ENCODE measurements around the gene GIMAP6. TPM values are rescaled to one million over a fixed set of nuclear protein-coding genes. Genes with fewer than 3 reads are reported as not detected.

GIMAP6 gene
- total and polyA plus RNA-seq, 2 of the 4 experiments (the other 2 are of a cell fraction): not detected

- Histone ChIP-seq H2AK5ac (ENCODE audit: low read depth, low read length) (no peak overlapping the region), H2AK9ac (replicated peaks; ENCODE audit: low read depth, low read length, poor library complexity) (no peak overlapping the region), H2BK120ac (ENCODE audit: low read depth, low read length) (no peak overlapping the region), H3K4me3 (ENCODE audit: insufficient read depth, low read depth, low read length) (no peak overlapping the region), H3K36me3 (ENCODE audit: control insufficient read depth, insufficient read depth, low read length) (no peaks in the 10 kb centered on the region), H2AFZ (replicated peaks; ENCODE audit: low read length, poor library complexity) (no peak overlapping the region), H2BK5ac (ENCODE audit: low read depth, low read length, poor library complexity, severe bottlenecking) (no peak overlapping the region), H3K4me1 (ENCODE audit: control insufficient read depth, insufficient read depth, low read length) (no peaks in the 10 kb centered on the region), H4K91ac (ENCODE audit: insufficient read depth, low read depth, low read length) (no peak overlapping the region), H3K56ac (ENCODE audit: extremely low read depth, insufficient read depth, low read length) (no peak overlapping the region), H3K18ac (ENCODE audit: low read depth, low read length) (no peak overlapping the region), H3K9me1 (ENCODE audit: insufficient read depth, low read length) (no peaks in the 10 kb centered on the region), H3K4ac (ENCODE audit: low read depth, low read length) (no peak overlapping the region), H3K27ac (ENCODE audit: insufficient read depth, low read length) (no peak overlapping the region), H3K4me2 (ENCODE audit: low read depth, low read length) (no peak overlapping the region), H4K5ac (ENCODE audit: low read depth, low read length) (no peak overlapping the region), H3K14ac (replicated peaks; ENCODE audit: low read depth, low read length) (no peak overlapping the region), H2BK20ac (ENCODE audit: low read depth, low read length) (no peak overlapping the region), H2BK15ac (ENCODE audit: low read depth, low read length) (no peak overlapping the region), H3K9me3 (ENCODE audit: control insufficient read depth, insufficient read depth, low read length) (peaks cover 12% of the 10 kb centered on the region; the same call in 1 of the 2 replicates), H3K9ac (ENCODE audit: low read depth, low read length) (no peak overlapping the region), H4K20me1 (ENCODE audit: insufficient read depth, low read length) (no peaks in the 10 kb centered on the region), H3K23ac (ENCODE audit: low read depth, low read length) (no peak overlapping the region), H4K8ac (ENCODE audit: low read depth in 2 of 2, low read length in 2 of 2) (no peak overlapping the region), H3K79me1 (ENCODE audit: low read depth in 1 of 2, low read length in 2 of 2) (no peaks in the 10 kb centered on the region), H3K27me3 (ENCODE audit: control insufficient read depth, insufficient read depth, low read length) (no peaks in the 10 kb centered on the region)
- POLR2A ChIA-PET (ENCODE audit: unreplicated experiment): no interaction called here
- DNase-seq (no peak), ATAC-seq (ENCODE audit: low read depth) (no peak)
- intact Hi-C loops (cut with micrococcal nuclease): no loop called here
- WGBS, 2 experiments (ENCODE audit: extremely low coverage in 2 of 2, insufficient read length in 1 of 2): 22% methylated on average over 1 of the region's 5 CpGs; no CpG with 5 or more reads in 1 of the 2 experiments
- dilution Hi-C loops (cut with HindIII; ENCODE audit: low sequenced_read_pairs, unreplicated experiment): no loop called here
- CTCF ChIA-PET: no interaction called here
- TF ChIP-seq MAZ (IDR thresholded peaks at IDR 0.05; ENCODE audit: borderline replicate concordance, low read depth, low read length): no peak
- TF ChIP-seq, protein P1, sequence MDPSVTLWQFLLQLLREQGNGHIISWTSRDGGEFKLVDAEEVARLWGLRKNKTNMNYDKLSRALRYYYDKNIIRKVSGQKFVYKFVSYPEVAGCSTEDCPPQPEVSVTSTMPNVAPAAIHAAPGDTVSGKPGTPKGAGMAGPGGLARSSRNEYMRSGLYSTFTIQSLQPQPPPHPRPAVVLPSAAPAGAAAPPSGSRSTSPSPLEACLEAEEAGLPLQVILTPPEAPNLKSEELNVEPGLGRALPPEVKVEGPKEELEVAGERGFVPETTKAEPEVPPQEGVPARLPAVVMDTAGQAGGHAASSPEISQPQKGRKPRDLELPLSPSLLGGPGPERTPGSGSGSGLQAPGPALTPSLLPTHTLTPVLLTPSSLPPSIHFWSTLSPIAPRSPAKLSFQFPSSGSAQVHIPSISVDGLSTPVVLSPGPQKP (IDR thresholded peaks at IDR 0.05; ENCODE audit: borderline replicate concordance, low read depth, low read length): no peak
- TF ChIP-seq SMC3 (IDR thresholded peaks at IDR 0.05; ENCODE audit: low read depth, low read length): no peak
- TF ChIP-seq, protein P2, sequence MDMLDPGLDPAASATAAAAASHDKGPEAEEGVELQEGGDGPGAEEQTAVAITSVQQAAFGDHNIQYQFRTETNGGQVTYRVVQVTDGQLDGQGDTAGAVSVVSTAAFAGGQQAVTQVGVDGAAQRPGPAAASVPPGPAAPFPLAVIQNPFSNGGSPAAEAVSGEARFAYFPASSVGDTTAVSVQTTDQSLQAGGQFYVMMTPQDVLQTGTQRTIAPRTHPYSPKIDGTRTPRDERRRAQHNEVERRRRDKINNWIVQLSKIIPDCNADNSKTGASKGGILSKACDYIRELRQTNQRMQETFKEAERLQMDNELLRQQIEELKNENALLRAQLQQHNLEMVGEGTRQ (IDR thresholded peaks at IDR 0.05; ENCODE audit: low read depth, low read length): no peak
- no peak for TF ChIP-seq RFX5 (IDR thresholded peaks at IDR 0.05; ENCODE audit: low read depth, low read length)
- no peak for TF ChIP-seq CHD1 (IDR thresholded peaks at IDR 0.05; ENCODE audit: low read depth, low read length)
- TF ChIP-seq BHLHE40 (IDR thresholded peaks at IDR 0.05; ENCODE audit: low read depth, low read length): no peak
- no TSS peak for BruUV-seq (replicated peaks)
- in situ Hi-C loops (cut with MboI; ENCODE audit: low sequenced_read_pairs): no loop called here
These were observed 10.7 kb upstream of the GIMAP6 start for GRCh38 chr7:150642926-150643325.
